ENCODE measurements around the gene KNSTRN.
A peak's percentile ranks its signal among the peaks of the same experiment; 100 is the strongest.

KNSTRN gene

GRCh38 chr15:40441565-40442531, 59.3 kb downstream of the KNSTRN start:
- H3K4me3 ChIP-seq (ENCODE audit: control insufficient read depth, low read depth, low read length): peak overlapping the region; percentile 57

GRCh38 chr15:40443255-40443654, 60.7 kb downstream of the KNSTRN start:
- DNase-seq (ENCODE audit: low read depth): no peak
- no peak overlapping the region for H3K4me3 ChIP-seq (ENCODE audit: control insufficient read depth, low read depth, low read length)
- TF ChIP-seq, protein P1, sequence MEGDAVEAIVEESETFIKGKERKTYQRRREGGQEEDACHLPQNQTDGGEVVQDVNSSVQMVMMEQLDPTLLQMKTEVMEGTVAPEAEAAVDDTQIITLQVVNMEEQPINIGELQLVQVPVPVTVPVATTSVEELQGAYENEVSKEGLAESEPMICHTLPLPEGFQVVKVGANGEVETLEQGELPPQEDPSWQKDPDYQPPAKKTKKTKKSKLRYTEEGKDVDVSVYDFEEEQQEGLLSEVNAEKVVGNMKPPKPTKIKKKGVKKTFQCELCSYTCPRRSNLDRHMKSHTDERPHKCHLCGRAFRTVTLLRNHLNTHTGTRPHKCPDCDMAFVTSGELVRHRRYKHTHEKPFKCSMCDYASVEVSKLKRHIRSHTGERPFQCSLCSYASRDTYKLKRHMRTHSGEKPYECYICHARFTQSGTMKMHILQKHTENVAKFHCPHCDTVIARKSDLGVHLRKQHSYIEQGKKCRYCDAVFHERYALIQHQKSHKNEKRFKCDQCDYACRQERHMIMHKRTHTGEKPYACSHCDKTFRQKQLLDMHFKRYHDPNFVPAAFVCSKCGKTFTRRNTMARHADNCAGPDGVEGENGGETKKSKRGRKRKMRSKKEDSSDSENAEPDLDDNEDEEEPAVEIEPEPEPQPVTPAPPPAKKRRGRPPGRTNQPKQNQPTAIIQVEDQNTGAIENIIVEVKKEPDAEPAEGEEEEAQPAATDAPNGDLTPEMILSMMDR (conservative IDR thresholded peaks at IDR 0.05; ENCODE audit: control insufficient read depth, insufficient read depth, low read depth, low read length): no peak

More at GRCh38 chr15:40441565-40442531, 59.3 kb downstream of the KNSTRN start:
- DNase-seq (ENCODE audit: low read depth): no peak
- TF ChIP-seq, protein P1 (conservative IDR thresholded peaks at IDR 0.05; ENCODE audit: control insufficient read depth, insufficient read depth, low read depth, low read length): no peak

DNA sequence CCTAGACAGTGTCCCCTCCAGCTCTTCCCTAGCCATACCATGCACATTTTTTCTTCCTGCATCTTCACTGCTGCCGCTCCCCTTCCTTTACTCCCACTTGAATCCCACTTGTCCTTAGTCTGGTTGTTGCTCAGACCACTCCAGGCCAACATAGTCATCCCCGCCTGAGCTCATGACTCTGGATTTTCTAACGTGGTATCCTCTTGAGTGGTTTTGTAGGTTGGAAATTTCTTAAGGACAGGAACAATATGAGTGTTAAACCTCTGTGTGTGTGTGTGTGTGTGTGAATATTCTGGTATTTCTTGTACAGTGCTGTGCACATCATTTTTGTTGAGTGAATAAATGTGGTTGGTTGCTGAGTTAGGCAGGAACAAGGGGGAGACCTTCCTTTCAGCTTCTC, 61.3 kb downstream of the KNSTRN start:
- TF ChIP-seq, protein P1 (conservative IDR thresholded peaks at IDR 0.05; ENCODE audit: control insufficient read depth, insufficient read depth, low read depth, low read length): no peak
- no peak overlapping the region for H3K4me3 ChIP-seq (ENCODE audit: control insufficient read depth, low read depth, low read length)
- peak; percentile 12 for DNase-seq (ENCODE audit: low read depth)

Data from fibroblast of mammary gland (primary cell).